BE2C (cell line): ENCODE results near the gene EP300.
A peak's percentile ranks its signal among the peaks of the same experiment; 100 is the strongest.

Experiments used
- DNase-seq: peaks from one replicate; pipeline ENCODE4 v3.0.0-alpha.2; 2020
- H3K27me3 ChIP-seq: fragments of 250-450 bp; sonication (Bioruptor Pico); 2 replicates; pipeline ENCODE4 v1.5.1; 2020; ENCODE audit warnings: mild to moderate bottlenecking
- H3K36me3 ChIP-seq: fragments of 250-450 bp; sonication (Bioruptor Pico); 2 replicates; pipeline ENCODE4 v1.5.1; 2020; ENCODE audit warnings: mild to moderate bottlenecking
- H3K4me1 ChIP-seq: fragments of 250-450 bp; sonication (Bioruptor Pico); 2 replicates; pipeline ENCODE4 v1.5.1; 2020
- H3K4me3 ChIP-seq: 2 replicates; pipeline ENCODE4 v1.5.1; 2011; ENCODE audit warnings: low read depth, low read length
- H3K9me3 ChIP-seq: fragments of 250-450 bp; sonication (Bioruptor Pico); 2 replicates; pipeline ENCODE4 v1.5.1; 2020
- TF ChIP-seq, protein P1 (sequence below): IDR thresholded peaks from 2 replicates; pipeline ENCODE4 v1.5.1; 2012; ENCODE audit warnings: mild to moderate bottlenecking, low read depth, low read length

The EP300 gene

DNA sequence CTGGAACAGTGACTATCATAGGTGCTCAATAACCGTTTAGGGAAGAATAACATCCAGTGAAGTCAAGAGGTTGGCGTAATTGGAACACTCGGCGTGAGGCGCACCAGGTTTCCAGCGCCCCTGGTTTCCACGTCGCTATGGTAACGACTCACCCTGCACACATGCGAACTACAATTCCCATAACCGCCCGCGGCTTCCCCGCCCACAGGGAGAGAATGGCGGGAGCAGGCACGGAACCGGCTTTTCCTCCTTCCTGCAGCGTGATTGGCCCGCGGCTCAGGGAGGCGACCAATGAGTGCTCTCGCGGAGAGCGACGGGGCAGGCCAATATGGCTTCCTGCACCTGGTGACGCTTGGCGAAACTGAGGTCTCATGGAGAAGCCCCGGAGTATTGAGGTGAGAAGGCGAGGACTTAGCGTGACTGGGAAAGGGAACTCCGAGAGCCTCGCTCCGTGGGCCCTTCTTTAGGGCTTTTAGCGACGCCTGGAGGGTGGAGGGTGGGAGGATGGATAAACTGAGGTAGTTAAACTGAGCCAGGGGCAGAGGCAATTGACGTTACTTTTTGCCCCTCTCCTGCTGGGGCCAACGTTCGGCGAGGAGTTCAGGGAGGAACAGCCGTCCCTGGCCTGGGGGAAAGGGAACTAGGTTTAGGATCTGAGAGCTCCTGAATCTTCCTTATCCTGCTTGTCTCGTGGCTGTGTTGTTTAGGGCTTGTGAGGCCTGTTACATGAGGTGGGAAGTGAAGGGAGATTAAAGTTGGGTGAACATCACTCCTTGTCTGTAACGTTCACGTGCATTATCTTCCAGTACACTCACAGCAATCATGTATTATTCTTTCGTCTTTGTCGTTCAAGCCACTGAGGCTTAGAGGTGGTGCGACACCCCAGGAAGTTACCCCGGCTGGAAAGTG lies 112.9 kb downstream of the EP300 start, which contains the start of gene L3MBTL2:
TSS of gene L3MBTL2 (plus strand) at position 321 of the 909 bp plus-strand sequence. CDS start at position 372, 51 bp downstream.
- peak; percentile 99 for DNase-seq
- no peaks in the 10 kb centered on the region for H3K4me1 ChIP-seq
- TF ChIP-seq, protein P1, sequence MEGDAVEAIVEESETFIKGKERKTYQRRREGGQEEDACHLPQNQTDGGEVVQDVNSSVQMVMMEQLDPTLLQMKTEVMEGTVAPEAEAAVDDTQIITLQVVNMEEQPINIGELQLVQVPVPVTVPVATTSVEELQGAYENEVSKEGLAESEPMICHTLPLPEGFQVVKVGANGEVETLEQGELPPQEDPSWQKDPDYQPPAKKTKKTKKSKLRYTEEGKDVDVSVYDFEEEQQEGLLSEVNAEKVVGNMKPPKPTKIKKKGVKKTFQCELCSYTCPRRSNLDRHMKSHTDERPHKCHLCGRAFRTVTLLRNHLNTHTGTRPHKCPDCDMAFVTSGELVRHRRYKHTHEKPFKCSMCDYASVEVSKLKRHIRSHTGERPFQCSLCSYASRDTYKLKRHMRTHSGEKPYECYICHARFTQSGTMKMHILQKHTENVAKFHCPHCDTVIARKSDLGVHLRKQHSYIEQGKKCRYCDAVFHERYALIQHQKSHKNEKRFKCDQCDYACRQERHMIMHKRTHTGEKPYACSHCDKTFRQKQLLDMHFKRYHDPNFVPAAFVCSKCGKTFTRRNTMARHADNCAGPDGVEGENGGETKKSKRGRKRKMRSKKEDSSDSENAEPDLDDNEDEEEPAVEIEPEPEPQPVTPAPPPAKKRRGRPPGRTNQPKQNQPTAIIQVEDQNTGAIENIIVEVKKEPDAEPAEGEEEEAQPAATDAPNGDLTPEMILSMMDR = no peak
- H3K36me3 ChIP-seq = 0 out of 2 replicates have a peak, but pooled peaks cover under 1% of the 10 kb centered on the region
- no peaks in the 10 kb centered on the region for H3K27me3 ChIP-seq
- H3K4me3 ChIP-seq = peak within 1 kb of the TSS; percentile 98
- no peaks in the 10 kb centered on the region for H3K9me3 ChIP-seq

DNA sequence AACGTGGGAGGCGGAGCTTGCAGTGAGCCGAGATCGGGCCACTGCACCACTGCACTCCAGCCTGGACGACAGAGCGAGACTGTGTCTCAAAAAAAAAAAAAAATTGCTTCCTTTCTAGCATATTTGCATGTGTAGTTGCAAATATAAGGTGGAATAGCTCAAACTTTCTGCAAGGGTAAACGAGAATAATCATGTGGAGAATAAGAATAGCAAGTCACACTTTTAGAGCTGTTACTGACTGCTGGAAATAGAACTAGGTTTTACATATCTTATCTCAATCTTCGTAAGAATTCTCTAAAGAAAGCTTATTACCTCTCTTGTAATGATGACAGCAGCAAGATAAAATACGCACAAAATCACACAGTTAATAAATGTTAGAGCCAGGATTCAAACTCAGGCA lies 114.3 kb downstream of the EP300 start:
- DNase-seq = no peak
- no peaks in the 10 kb centered on the region for H3K4me1 ChIP-seq
- no peaks in the 10 kb centered on the region for H3K9me3 ChIP-seq
- no peak overlapping the region for H3K4me3 ChIP-seq
- no peaks in the 10 kb centered on the region for H3K27me3 ChIP-seq
- peaks cover 10% of the 10 kb centered on the region; the same call in 1 of the 2 replicates for H3K36me3 ChIP-seq
- TF ChIP-seq, protein P1 = no peak

DNA sequence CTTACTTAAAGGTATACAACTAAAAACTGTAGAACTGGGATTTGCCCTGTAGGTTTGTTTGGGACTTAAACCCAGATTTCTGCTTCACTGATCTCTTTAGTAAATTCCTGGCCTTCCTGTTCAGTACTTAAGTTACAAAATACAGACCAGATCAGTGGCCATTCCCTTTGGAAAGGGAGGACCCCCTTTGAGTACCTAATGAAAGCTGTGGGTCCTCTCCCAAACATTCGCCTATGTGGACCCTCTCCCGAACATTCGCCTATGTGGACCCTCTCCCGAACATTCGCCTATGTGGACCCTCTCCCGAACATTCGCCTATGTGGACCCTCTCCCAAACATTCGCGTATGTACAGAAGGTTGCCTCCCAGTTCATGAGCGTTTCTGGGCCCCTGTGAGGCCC lies 123.0 kb downstream of the EP300 start:
- Histone ChIP-seq H3K36me3 (peaks cover 54% of the 10 kb centered on the region), H3K4me3 (no peak overlapping the region), H3K27me3 (no peaks in the 10 kb centered on the region), H3K9me3 (0 out of 2 replicates have a peak, but pooled peaks cover 4% of the 10 kb centered on the region), H3K4me1 (peaks cover 14% of the 10 kb centered on the region)
- TF ChIP-seq, protein P1 = no peak
- DNase-seq = no peak

DNA sequence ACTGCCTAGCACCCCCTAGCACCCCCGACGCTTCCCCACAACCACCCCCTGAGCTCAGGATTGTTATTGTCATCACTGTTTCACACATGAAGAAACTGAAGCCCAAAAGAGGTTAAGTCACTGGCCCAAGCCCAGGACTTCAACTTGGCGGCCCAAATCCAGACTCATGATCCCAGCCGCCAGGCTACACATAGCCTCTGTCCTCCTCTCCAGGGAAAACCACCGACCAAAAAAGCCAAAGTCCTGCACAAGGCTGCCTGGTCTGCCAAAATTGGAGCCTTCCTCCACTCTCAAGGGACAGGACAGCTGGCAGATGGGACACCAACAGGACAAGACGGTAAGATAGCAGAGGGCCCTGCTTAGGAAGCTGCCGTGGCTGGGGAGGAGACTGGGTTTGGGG lies 123.5 kb downstream of the EP300 start:
- Histone ChIP-seq H3K9me3 (0 out of 2 replicates have a peak, but pooled peaks cover 4% of the 10 kb centered on the region), H3K4me1 (peaks cover 14% of the 10 kb centered on the region), H3K4me3 (no peak overlapping the region), H3K27me3 (no peaks in the 10 kb centered on the region), H3K36me3 (peaks cover 52% of the 10 kb centered on the region)
- TF ChIP-seq, protein P1 = no peak
- DNase-seq = no peak

DNA sequence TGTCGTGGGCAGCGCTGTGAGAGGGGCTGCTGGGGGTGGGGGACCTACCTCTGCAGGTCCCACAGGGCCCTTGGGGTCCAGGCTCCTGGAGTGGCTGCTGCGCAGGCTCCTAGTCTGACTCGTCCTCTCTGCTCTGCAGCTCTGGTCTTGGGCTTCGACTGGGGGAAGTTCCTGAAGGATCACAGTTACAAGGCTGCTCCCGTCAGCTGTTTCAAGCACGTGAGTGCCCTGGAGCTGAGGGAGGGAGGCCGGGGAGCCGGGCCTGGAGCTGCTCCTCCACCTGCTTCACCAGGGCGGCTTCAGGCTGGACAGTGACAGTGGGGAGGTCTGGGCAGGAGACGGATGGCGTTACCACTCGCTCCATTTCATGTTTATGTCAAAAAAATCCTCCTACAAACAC lies 124.6 kb downstream of the EP300 start:
- H3K4me3 ChIP-seq = peak overlapping the region; percentile 36
- TF ChIP-seq, protein P1 = no peak
- peaks cover 14% of the 10 kb centered on the region for H3K4me1 ChIP-seq
- no peaks in the 10 kb centered on the region for H3K27me3 ChIP-seq
- DNase-seq = peak; percentile 44
- H3K9me3 ChIP-seq = 0 out of 2 replicates have a peak, but pooled peaks cover 4% of the 10 kb centered on the region
- peaks cover 57% of the 10 kb centered on the region for H3K36me3 ChIP-seq

DNA sequence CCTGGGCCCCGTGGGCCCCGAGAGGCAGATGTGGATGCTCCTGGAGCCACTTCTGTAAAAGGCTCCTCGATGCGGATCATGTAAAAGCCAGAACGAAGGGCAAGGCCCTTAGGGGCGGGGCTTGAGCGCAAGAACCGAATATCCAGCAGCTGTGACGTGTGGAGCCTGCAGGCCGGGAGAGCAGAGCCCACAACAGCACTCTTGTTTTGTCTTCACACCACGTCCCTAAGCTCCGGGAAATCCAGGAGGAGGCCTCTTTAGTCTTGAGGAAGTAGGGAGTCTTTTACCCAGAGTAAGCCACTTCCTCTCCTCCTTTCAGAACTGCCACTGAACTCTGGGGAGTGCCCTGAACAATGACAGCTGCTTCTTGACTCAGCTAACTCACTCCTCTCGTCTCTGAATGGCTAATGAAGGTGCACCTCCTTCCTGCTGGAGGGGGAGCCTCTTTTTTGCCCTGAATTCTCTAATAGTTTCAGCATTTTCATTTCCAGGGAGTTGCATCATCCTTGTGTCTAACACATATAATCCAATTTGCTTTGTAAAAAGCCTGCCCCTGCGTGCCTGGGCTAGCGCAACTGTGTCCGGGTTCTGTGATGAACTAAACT lies 125.3 kb downstream of the EP300 start:
- peak overlapping the region; percentile 36 for H3K4me3 ChIP-seq
- H3K9me3 ChIP-seq = 0 out of 2 replicates have a peak, but pooled peaks cover 4% of the 10 kb centered on the region
- peaks cover 60% of the 10 kb centered on the region for H3K36me3 ChIP-seq
- peaks cover 14% of the 10 kb centered on the region for H3K4me1 ChIP-seq
- no peaks in the 10 kb centered on the region for H3K27me3 ChIP-seq
- DNase-seq = peak; percentile 69
- TF ChIP-seq, protein P1 = no peak
